Stimulated activated CD8-positive, alpha-beta memory T cell treated with anti-CD3 and anti-CD28 coated beads, Interleukin-4, amount 100 ng/mL, for 4 hours (primary cell): ENCODE data around the gene PRSS35.
"Not testable (repeated sequence)": the region's sequence is repeated elsewhere in the genome, so short reads cannot be mapped to it uniquely, and the experiment has no call there.

Source experiments
- DNase-seq, 2 donors: peaks; one replicate each; pipeline ENCODE4 v3.0.0-alpha.2; 2020; ENCODE audit warnings: low read depth in 2 of 2, low spot score in 1 of 2

Gene PRSS35

GRCh38 chr6:83511901-83512681 is at the start of gene PRSS35:
TSS of gene PRSS35 (plus strand) at chr6:83512534. CDS start at chr6:83523442, 10,908 bp downstream.
- no peak for DNase-seq

GRCh38 chr6:83463886-83464285 is 48.4 kb upstream of the PRSS35 start:
- no peak for DNase-seq

GRCh38 chr6:83464381-83465140 is 47.8 kb upstream of the PRSS35 start:
- DNase-seq = no peak

GRCh38 chr6:83466328-83466727 is 46.0 kb upstream of the PRSS35 start:
- no peak for DNase-seq

- DNase-seq = no peak
Measured at GRCh38 chr6:83467620-83468036, 44.7 kb upstream of the PRSS35 start.

- DNase-seq = no peak
Measured at GRCh38 chr6:83470001-83470400, 42.3 kb upstream of the PRSS35 start.

- DNase-seq = no peak
Measured at GRCh38 chr6:83470587-83470986, 41.7 kb upstream of the PRSS35 start.

- no peak for DNase-seq
Measured at GRCh38 chr6:83472767-83473166, 39.6 kb upstream of the PRSS35 start.

GRCh38 chr6:83474309-83474708 is 38.0 kb upstream of the PRSS35 start:
- no peak for DNase-seq

GRCh38 chr6:83476971-83477370 is 35.4 kb upstream of the PRSS35 start:
- no peak for DNase-seq

GRCh38 chr6:83479389-83479788 is 32.9 kb upstream of the PRSS35 start:
- no peak for DNase-seq

GRCh38 chr6:83480470-83480869 is 31.9 kb upstream of the PRSS35 start:
- no peak for DNase-seq

GRCh38 chr6:83481938-83482337 is 30.4 kb upstream of the PRSS35 start:
- DNase-seq = not testable (repeated sequence)

GRCh38 chr6:83488448-83488847 is 23.9 kb upstream of the PRSS35 start:
- DNase-seq = no peak

- no peak for DNase-seq
Measured at GRCh38 chr6:83488861-83489260, 23.5 kb upstream of the PRSS35 start.

GRCh38 chr6:83490217-83490807 is 22.0 kb upstream of the PRSS35 start:
- no peak for DNase-seq

GRCh38 chr6:83505356-83505755 is 7.0 kb upstream of the PRSS35 start:
- no peak for DNase-seq

- DNase-seq = no peak
Measured at GRCh38 chr6:83509441-83509840, 2.9 kb upstream of the PRSS35 start.

GRCh38 chr6:83510791-83511190 is 1.5 kb upstream of the PRSS35 start:
- no peak for DNase-seq

GRCh38 chr6:83511266-83511665 is 1.1 kb upstream of the PRSS35 start:
- DNase-seq = no peak

GRCh38 chr6:83514466-83514865 is 2.1 kb downstream of the PRSS35 start:
- no peak for DNase-seq

- no peak for DNase-seq
Measured at GRCh38 chr6:83514866-83515466, 2.6 kb downstream of the PRSS35 start.
